Stimulated activated CD8-positive, alpha-beta memory T cell treated with anti-CD3 and anti-CD28 coated beads, Interleukin-2, amount 100 ng/mL, for 48 hours (primary cell): ENCODE measurements around the gene PCCB.
"Not testable (repeated sequence)": the region's sequence is repeated elsewhere in the genome, so short reads cannot be mapped to it uniquely, and the experiment has no call there.

ENCODE experiments used
- DNase-seq, 2 donors: peaks; one replicate each; pipeline ENCODE4 v3.0.0-alpha.2; 2020; ENCODE audit warnings: low read depth in 2 of 2

PCCB gene

GRCh38 chr3:136250059-136250902 is at the start of gene PCCB:
TSS of gene PCCB (plus strand) at chr3:136250340. CDS start at chr3:136250376, 36 bp downstream.
- DNase-seq, result peak; percentile 87 to 91

DNA sequence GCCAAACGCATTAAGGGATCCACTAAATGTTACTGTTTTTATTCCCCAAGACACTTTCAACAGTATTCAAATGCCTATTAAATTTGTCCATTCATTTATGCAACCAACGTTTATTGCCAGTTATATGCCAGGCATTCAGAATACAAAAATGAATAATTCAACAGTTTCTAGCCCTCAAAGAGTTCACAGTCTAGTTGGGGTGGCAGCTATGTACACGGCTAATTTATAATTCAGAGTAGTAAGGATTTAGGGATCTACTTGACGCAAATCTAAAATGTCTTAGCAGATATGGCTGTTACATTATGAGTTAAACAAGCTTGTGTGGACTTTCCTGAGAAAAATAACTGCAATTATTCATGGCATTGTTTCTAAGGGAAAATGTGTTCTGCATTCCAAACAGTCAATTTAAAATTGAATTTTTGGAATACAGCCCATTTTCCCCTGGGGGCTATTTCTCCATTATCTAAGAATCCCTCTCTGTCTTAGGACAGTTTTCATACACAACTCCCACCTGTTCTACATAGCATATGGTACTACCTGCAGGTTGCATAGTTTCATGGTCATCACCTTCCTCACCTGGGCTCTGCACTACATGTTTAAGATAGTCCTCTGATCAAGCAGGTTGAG is 42.5 kb upstream of the PCCB start:
- no peak for DNase-seq

GRCh38 chr3:136209921-136210320 is 40.2 kb upstream of the PCCB start:
- DNase-seq, result no peak

- no peak for DNase-seq
Measured at GRCh38 chr3:136211547-136211946, 38.6 kb upstream of the PCCB start.

DNA sequence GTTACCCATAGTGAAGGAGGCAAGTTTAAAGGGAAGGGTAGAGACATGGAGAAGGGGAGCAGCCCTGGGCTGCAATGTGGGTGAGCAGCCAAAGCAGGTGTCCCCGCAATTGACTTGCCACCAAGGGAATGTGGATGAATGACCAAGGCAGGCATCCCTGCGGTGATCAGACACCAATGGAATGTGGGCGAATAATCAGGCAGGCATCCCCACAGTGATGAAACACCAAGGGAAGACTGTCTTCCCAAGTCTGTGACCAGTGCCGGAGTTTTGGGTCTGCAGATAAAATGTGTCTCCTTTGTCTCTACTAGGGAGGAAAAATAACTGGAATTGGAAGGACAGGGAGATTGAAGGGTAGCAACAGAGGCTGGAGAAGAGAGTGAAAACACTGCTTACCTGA is 27.4 kb upstream of the PCCB start:
- not testable (repeated sequence) for DNase-seq

DNA sequence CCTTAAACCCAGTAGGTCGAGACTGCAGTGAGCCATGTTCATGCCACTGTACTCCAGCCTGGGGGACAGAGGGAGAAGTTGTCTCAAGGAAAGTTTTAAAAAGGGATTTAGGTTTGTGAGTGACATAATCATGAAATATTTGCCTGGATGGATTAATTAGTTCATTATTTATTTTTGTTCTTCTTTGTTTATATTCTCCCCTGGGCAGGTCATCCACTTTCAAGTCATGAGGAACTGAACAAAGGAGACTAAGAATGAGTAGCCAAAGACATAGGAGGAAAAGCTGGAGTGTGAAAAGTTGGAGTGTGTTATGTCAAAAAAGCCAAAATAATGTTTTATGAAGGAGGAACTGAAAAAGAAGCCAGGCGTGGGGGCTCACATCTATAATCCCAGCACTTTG is 17.7 kb upstream of the PCCB start:
- DNase-seq, result no peak

DNA sequence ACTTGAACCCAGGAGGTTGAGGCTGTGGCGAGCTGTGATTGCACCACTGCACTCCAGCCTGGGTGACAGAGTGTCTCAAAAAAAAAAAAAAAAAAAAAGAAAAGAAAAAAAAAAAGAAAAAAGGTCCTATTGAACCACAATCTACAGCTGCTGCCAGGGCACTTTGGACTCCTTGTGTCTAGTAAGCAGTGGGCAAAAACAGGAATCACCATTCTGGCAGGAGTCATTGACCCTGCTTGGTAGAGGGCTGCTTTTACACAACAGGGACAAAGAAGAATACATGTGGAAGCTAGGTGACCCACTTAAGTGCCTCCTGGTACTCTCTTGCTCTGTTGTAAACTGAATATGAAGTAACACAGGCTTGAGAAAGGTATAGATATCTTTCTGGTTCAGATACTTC is 14.6 kb upstream of the PCCB start:
- DNase-seq, result no peak

- DNase-seq, result no peak
Measured at GRCh38 chr3:136236109-136236508, 14.0 kb upstream of the PCCB start.

DNA sequence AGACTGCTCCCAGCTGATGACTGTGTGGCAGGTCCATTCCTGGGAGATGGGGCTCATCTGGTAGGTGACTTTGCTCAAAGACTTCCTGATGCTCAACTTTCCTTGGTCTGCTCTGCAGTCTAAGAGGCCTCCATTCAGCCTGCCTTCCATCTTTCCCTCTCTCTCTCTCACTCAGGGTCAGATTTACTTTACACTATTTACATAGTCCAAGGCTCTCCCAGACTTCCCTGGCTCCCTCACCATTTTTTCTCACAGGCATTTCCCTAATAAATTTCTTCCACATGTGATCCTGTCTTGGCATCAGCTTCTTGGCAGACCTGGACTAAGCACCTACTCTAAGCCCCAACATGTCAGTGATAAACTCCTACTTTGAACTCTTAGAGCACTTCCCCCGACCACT is 13.0 kb upstream of the PCCB start:
- DNase-seq, result no peak

GRCh38 chr3:136237961-136238649 is 12.0 kb upstream of the PCCB start:
- DNase-seq, result no peak

GRCh38 chr3:136239094-136239493 is 11.0 kb upstream of the PCCB start:
- DNase-seq, result no peak

- DNase-seq, result no peak
Measured at GRCh38 chr3:136245691-136246090, 4.4 kb upstream of the PCCB start.

GRCh38 chr3:136247436-136247835 is 2.7 kb upstream of the PCCB start:
- no peak for DNase-seq

DNA sequence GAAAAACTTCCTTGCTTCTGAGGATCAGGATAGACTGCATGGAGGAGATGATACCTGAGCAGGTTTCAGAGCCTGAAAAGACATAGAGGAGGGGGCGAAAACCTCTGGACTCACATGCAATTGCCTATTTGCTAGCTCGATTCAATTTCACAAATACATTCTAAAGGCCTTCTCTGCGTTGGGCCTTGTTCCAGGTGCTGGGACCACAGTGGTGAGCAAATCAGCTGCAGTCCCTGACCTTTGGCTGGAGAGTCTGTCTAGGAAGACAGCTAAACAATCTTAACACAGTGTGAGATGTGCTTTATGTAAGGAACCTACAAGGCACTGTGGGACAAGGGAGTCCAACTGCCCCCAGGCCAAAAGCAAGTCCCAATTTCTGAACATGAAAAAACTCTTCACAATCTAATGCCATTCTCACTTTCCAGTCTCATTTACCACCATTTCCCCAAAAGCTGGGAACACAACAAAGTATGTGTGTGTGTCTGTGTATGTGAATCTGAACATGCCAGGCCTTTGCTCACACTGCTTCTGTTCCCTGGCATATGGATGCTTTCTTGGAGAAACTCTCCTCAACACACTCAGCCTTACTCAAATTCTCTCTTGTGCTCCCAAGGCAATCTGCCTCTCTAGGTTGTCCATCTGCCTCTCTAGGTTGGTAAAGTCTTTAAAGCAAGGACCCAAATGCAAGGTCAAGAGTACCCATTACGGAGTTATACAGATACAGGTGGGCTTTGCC is 2.1 kb upstream of the PCCB start:
- DNase-seq, result no peak

DNA sequence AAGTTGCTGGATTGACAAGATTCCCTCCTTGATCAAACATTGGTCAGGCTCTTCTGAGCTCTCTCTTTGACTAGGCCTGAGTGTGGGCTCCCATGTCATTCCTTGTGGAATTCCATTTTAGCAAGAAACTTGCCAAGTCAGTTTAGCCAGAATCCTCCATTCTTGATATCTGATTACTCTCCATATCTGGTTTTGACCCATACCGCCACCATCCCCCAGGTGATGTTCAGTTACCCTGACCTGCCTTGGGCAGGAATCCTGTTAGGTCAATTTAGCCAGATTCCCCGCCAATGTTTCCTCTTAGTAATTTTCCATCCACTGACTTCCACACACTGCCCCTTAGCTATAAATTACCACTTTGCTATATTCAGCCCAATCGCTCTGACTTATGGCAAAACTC is 1.0 kb upstream of the PCCB start:
- no peak for DNase-seq

DNA sequence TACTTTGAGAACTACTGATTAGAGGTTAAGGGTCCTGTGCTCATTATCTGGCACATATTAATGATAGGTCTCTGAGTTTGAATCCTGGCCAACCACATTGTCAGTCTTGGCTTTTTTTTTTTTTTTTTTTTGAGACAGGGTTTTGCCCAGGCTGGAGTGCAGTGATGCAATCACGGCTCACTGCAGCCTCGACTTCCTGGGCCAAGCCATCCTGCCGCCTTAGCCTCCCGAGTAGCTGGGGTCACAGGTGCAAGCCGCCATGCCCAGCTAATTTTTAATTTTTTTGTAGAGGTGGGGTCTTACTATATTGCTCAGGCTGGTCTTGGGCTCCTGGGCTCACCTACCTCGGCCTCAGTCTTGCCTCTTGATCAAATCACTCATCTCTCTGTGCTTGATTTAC is 547 bp upstream of the PCCB start:
- no peak for DNase-seq

DNA sequence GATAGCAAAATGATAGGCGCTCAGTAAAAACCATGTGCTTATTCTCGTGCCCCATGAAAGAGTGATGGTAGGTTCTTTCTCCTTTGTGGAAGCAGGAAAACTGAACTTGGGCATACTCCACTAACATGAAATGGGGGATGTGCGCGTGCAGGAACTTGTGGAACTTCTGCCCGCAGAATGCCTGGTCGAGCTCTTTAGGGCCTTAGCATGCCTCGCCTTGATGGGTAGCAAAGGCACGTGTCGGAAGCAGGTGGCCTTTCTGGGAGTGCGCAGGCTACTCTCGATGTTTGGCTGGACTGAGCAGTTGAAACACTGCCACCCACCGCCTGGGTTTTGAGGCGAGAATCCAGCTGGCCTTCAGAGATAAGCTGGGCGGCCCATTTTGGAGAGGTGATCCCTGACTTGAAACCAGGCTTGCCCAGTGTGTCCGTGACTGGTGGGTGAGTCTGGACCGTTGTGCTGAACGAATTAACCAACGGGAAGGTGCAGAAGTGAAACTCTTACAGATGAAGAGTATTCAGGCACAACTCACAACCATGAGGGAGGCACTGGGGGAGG is 842 bp downstream of the PCCB start:
- DNase-seq, result no peak

GRCh38 chr3:136251511-136251910 is 1.4 kb downstream of the PCCB start:
- no peak for DNase-seq

DNA sequence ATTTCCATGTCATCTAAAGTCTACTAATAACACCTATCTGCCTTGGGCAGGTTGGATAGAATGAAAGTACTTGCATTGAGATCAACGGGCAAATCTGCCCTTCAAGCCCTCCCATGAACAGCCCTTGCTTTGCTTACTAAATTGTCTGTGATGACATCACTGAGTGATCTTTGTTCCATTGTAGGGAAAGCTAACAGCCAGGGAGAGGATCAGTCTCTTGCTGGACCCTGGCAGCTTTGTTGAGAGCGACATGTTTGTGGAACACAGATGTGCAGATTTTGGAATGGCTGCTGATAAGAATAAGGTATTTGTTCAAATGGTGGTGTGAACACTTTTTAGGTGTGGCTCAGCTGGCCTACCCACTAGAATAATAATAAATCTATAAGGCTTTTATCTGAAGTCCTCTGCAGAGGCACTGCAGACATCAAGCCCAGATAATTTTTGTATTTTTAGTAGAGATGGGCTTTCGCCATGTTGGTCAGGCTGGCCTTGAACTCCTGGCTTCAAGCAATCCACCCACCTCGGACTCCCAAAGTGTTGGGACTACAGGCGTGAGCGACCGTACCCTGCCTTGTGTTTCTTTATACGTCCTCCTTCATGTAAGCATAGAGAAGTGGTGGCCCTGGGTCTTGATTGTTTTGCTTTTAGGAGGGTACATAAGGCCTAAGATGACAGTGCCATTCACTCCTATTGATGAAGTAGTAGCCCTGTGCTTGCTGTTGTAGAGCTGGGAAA is 5.7 kb downstream of the PCCB start:
- DNase-seq, result no peak

DNA sequence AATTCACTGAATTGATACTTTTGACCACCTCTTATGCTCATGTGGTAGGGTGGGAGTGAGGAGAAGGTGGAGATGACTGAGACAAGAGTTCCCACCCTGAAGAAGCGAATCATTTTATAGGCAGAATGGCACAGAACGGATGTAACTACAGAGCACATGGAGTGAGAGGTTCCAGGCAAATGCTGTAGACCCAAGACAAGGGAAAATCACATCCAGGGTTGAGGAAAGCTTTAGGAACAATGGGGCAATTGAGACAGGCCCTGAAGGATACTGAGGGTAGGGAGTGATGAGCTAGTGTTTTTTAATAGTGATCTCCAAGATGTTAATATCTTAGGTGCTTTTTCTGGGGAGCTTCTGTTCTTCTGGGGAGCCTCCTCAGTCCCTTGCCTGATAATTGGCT is 8.1 kb downstream of the PCCB start:
- no peak for DNase-seq

- no peak for DNase-seq
Measured at GRCh38 chr3:136261826-136262225, 11.7 kb downstream of the PCCB start.
